ENCODE results near the gene DROSHA. TPM values are rescaled to one million over a fixed set of nuclear protein-coding genes. Genes with fewer than 3 reads are reported as not detected.

Gene DROSHA
- total RNA-seq, 3 donors from 2014 or later (not counting 1 experiment from before 2014, with no cell fraction given): 44.9 to 55.9 (median 50.5) TPM

DNA sequence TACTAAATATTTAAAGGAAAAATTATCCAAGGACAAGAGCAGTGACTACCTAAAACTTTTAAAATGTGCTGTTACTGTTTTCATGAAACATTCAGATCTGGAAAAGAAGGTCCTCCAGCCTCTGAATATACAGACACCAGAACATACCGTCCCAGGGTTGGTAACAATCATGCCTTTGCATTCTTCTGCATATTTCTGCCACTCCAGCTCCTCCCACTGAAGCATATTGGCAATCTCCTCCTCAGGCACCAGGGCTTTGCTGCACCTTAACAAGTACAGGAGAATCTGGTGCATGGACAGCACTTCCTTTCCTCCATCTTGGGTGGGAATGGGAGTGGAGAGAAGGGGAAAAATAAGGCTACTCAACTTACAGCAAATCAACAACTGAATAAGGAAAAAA is 60.0 kb downstream of the DROSHA start:
- no peak overlapping the region for H3K27ac ChIP-seq (ENCODE audit: low read length)
- no peaks in the 10 kb centered on the region for H3K4me1 ChIP-seq (ENCODE audit: control insufficient read depth, insufficient read depth, low read length)
- H3K36me3 Mint-ChIP-seq: peaks cover 7% of the 10 kb centered on the region
- 100% methylated on average over 1 of the region's 1 CpG for WGBS (ENCODE audit: insufficient coverage)
- no peak overlapping the region for H3K4me3 ChIP-seq (ENCODE audit: low read length)
- H3K4me3 Mint-ChIP-seq: no peak overlapping the region
- H3K27me3 Mint-ChIP-seq (ENCODE audit: low read depth in 2 of 2): no peaks in the 10 kb centered on the region
- no peak for DNase-seq
- peaks cover 0 to 4% of the 10 kb centered on the region in 2 donors for H3K4me1 Mint-ChIP-seq
- peaks cover 21% of the 10 kb centered on the region for H3K36me3 ChIP-seq (ENCODE audit: control insufficient read depth, insufficient read depth, low read length)
- intact Hi-C loops (cut with micrococcal nuclease): no loop called here
- no peak overlapping the region for H3K27ac Mint-ChIP-seq
- no peaks in the 10 kb centered on the region for H3K9me3 ChIP-seq (ENCODE audit: control insufficient read depth, insufficient read depth, low read length)
- no peaks in the 10 kb centered on the region for H3K9me3 Mint-ChIP-seq
- H3K27me3 ChIP-seq (ENCODE audit: control insufficient read depth, insufficient read depth, low read length): no peaks in the 10 kb centered on the region
- ATAC-seq: no peak
- TF ChIP-seq, protein P1, sequence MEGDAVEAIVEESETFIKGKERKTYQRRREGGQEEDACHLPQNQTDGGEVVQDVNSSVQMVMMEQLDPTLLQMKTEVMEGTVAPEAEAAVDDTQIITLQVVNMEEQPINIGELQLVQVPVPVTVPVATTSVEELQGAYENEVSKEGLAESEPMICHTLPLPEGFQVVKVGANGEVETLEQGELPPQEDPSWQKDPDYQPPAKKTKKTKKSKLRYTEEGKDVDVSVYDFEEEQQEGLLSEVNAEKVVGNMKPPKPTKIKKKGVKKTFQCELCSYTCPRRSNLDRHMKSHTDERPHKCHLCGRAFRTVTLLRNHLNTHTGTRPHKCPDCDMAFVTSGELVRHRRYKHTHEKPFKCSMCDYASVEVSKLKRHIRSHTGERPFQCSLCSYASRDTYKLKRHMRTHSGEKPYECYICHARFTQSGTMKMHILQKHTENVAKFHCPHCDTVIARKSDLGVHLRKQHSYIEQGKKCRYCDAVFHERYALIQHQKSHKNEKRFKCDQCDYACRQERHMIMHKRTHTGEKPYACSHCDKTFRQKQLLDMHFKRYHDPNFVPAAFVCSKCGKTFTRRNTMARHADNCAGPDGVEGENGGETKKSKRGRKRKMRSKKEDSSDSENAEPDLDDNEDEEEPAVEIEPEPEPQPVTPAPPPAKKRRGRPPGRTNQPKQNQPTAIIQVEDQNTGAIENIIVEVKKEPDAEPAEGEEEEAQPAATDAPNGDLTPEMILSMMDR (IDR thresholded peaks at IDR 0.05): no peak

DNA sequence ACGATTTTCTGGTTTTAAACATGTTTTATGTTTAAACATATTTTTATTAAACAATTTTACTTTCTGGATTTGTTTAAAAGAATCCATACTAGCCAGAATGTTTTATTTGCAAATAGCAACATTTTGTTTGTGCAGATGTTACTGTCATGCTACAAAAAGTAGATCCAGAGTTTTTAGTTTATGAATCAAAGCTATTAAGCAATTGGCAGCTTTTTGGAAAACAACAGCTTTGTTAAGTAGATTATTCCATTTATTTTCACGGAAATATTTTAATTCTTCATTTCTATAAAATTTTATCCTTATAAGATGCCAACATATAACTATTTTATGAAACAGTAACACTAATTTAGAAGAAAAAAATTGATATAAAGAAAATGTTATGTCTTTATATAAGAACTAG is 60.9 kb downstream of the DROSHA start:
- Mint-ChIP-seq H3K9me3 (no peaks in the 10 kb centered on the region), H3K4me1 (peaks cover 0 to 4% of the 10 kb centered on the region in 2 donors), H3K4me3 (no peak overlapping the region), H3K27ac (no peak overlapping the region), H3K36me3 (peaks cover 9% of the 10 kb centered on the region), H3K27me3 (ENCODE audit: low read depth in 2 of 2) (no peaks in the 10 kb centered on the region)
- TF ChIP-seq, protein P1 (IDR thresholded peaks at IDR 0.05): no peak
- WGBS (ENCODE audit: insufficient coverage): no CpG with 5 or more reads among the region's 2 CpGs
- intact Hi-C loops (cut with micrococcal nuclease): no loop called here
- Histone ChIP-seq H3K27me3 (ENCODE audit: control insufficient read depth, insufficient read depth, low read length) (no peaks in the 10 kb centered on the region), H3K27ac (ENCODE audit: low read length) (no peak overlapping the region), H3K36me3 (ENCODE audit: control insufficient read depth, insufficient read depth, low read length) (peaks cover 28% of the 10 kb centered on the region), H3K4me3 (ENCODE audit: low read length) (no peak overlapping the region), H3K4me1 (ENCODE audit: control insufficient read depth, insufficient read depth, low read length) (no peaks in the 10 kb centered on the region), H3K9me3 (ENCODE audit: control insufficient read depth, insufficient read depth, low read length) (no peaks in the 10 kb centered on the region)
- no peak for ATAC-seq
- DNase-seq: no peak

DNA sequence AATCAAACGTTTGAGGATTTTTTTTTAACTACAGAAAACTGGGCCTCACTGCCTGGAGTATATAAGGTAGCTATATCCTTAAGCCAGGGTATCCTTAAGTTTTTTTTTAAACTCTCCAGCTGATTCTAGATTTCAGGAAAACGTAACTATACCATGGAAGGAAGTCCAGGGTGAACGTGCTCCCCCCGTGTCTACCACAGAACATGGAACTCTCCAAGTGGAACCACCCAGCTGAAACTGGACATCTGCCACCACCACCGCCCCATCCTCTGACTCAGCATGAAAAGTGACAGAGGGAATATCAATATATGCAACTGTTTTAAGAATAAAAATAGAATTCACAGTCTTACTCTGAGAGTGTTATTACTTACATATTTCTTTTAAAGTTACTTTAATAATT is 61.3 kb downstream of the DROSHA start:
- intact Hi-C loops (cut with micrococcal nuclease): no loop called here
- Mint-ChIP-seq H3K36me3 (peaks cover 9% of the 10 kb centered on the region), H3K27me3 (ENCODE audit: low read depth in 2 of 2) (no peaks in the 10 kb centered on the region), H3K9me3 (no peaks in the 10 kb centered on the region), H3K4me1 (peaks cover 0 to 4% of the 10 kb centered on the region in 2 donors), H3K27ac (no peak overlapping the region), H3K4me3 (no peak overlapping the region)
- no peaks in the 10 kb centered on the region for H3K27me3 ChIP-seq (ENCODE audit: control insufficient read depth, insufficient read depth, low read length)
- no peak overlapping the region for H3K4me3 ChIP-seq (ENCODE audit: low read length)
- H3K27ac ChIP-seq (ENCODE audit: low read length): no peak overlapping the region
- H3K9me3 ChIP-seq (ENCODE audit: control insufficient read depth, insufficient read depth, low read length): no peaks in the 10 kb centered on the region
- no peaks in the 10 kb centered on the region for H3K4me1 ChIP-seq (ENCODE audit: control insufficient read depth, insufficient read depth, low read length)
- TF ChIP-seq, protein P1 (IDR thresholded peaks at IDR 0.05): no peak
- WGBS (ENCODE audit: insufficient coverage): 52% methylated on average over 3 of the region's 5 CpGs
- H3K36me3 ChIP-seq (ENCODE audit: control insufficient read depth, insufficient read depth, low read length): peaks cover 33% of the 10 kb centered on the region
- no peak for ATAC-seq
- DNase-seq: no peak

DNA sequence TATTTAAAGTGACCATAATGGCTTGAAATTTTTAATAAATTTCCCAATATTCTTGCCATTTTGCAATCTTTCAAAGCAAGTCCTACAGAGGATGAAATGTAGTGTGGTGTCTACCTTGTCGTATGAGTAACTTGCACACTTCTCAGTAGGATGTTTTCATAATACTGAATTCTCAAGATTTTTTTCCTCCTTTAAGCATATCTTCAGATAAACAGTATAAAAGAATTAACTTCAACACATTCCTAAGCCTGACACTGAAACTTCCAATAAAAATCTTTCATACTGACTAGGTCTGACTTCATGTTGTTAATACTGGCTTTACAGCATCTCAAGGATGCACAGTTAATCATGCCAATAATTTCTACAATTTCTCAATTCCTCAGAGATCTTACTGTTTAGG is 62.0 kb downstream of the DROSHA start:
- H3K4me3 ChIP-seq (ENCODE audit: low read length): no peak overlapping the region
- Mint-ChIP-seq H3K27ac (peak overlapping the region in 1 of 2 donors; percentile 23), H3K36me3 (peaks cover 13% of the 10 kb centered on the region)

More for the DNA sequence above, 62.0 kb downstream of the DROSHA start:
- no peaks in the 10 kb centered on the region for H3K9me3 Mint-ChIP-seq
- H3K4me3 Mint-ChIP-seq: no peak overlapping the region
- no peaks in the 10 kb centered on the region for H3K27me3 Mint-ChIP-seq (ENCODE audit: low read depth in 2 of 2)
- H3K36me3 ChIP-seq (ENCODE audit: control insufficient read depth, insufficient read depth, low read length): peaks cover 40% of the 10 kb centered on the region
- ATAC-seq (no peak), DNase-seq (no peak)
- intact Hi-C loops (cut with micrococcal nuclease): no loop called here
- no peaks in the 10 kb centered on the region for H3K27me3 ChIP-seq (ENCODE audit: control insufficient read depth, insufficient read depth, low read length)
- TF ChIP-seq, protein P1 (IDR thresholded peaks at IDR 0.05): no peak
- H3K27ac ChIP-seq (ENCODE audit: low read length): no peak overlapping the region
- WGBS (ENCODE audit: insufficient coverage): no CpG with 5 or more reads among the region's 1 CpG
- no peaks in the 10 kb centered on the region for H3K4me1 ChIP-seq (ENCODE audit: control insufficient read depth, insufficient read depth, low read length)
- H3K4me1 Mint-ChIP-seq: peaks cover 0 to 4% of the 10 kb centered on the region in 2 donors
- no peaks in the 10 kb centered on the region for H3K9me3 ChIP-seq (ENCODE audit: control insufficient read depth, insufficient read depth, low read length)
